ENCODE data around the gene BRAP.
"Not testable (repeated sequence)": the region's sequence is repeated elsewhere in the genome, so short reads cannot be mapped to it uniquely, and the experiment has no call there.

Gene BRAP

GRCh38 chr12:111673503-111673902 lies 12.3 kb downstream of the BRAP start:
- DNase-seq (ENCODE audit: low read depth in 2 of 2): no peak

- DNase-seq (ENCODE audit: low read depth in 2 of 2): no peak
These were observed 12.9 kb downstream of the BRAP start for GRCh38 chr12:111672822-111673381.

GRCh38 chr12:111664961-111665865 lies 20.5 kb downstream of the BRAP start:
- DNase-seq (ENCODE audit: low read depth in 2 of 2): no peak

GRCh38 chr12:111664499-111664898 lies 21.3 kb downstream of the BRAP start:
- no peak for DNase-seq (ENCODE audit: low read depth in 2 of 2)

GRCh38 chr12:111656016-111656415 lies 29.7 kb downstream of the BRAP start:
- no peak for DNase-seq (ENCODE audit: low read depth in 2 of 2)

- no peak for DNase-seq (ENCODE audit: low read depth in 2 of 2)
These were observed 30.4 kb downstream of the BRAP start for GRCh38 chr12:111655356-111655755.

GRCh38 chr12:111653596-111653995 lies 32.2 kb downstream of the BRAP start:
- DNase-seq (ENCODE audit: low read depth in 2 of 2): no peak

- not testable (repeated sequence) for DNase-seq (ENCODE audit: low read depth in 2 of 2)
These were observed 33.2 kb downstream of the BRAP start for GRCh38 chr12:111652530-111652929.

- DNase-seq (ENCODE audit: low read depth in 2 of 2): no peak
These were observed 34.8 kb downstream of the BRAP start for GRCh38 chr12:111650912-111651311.

GRCh38 chr12:111645433-111645832 lies 40.3 kb downstream of the BRAP start:
- DNase-seq (ENCODE audit: low read depth in 2 of 2): no peak

GRCh38 chr12:111643427-111643826 lies 42.3 kb downstream of the BRAP start:
- no peak for DNase-seq (ENCODE audit: low read depth in 2 of 2)

GRCh38 chr12:111642681-111643426 lies 42.9 kb downstream of the BRAP start:
- DNase-seq (ENCODE audit: low read depth in 2 of 2): no peak

- no peak for DNase-seq (ENCODE audit: low read depth in 2 of 2)
These were observed 45.2 kb downstream of the BRAP start for GRCh38 chr12:111640506-111640905.

- DNase-seq (ENCODE audit: low read depth in 2 of 2): no peak
These were observed 47.2 kb downstream of the BRAP start for GRCh38 chr12:111638556-111638955.

- no peak for DNase-seq (ENCODE audit: low read depth in 2 of 2)
These were observed 49.4 kb downstream of the BRAP start for GRCh38 chr12:111636209-111636945.

GRCh38 chr12:111635524-111635923 lies 50.2 kb downstream of the BRAP start:
- DNase-seq (ENCODE audit: low read depth in 2 of 2): no peak

- no peak for DNase-seq (ENCODE audit: low read depth in 2 of 2)
These were observed 57.1 kb downstream of the BRAP start for GRCh38 chr12:111628505-111629260.

- no peak for DNase-seq (ENCODE audit: low read depth in 2 of 2)
These were observed 59.5 kb downstream of the BRAP start for GRCh38 chr12:111626230-111626629.

- DNase-seq (ENCODE audit: low read depth in 2 of 2): no peak
These were observed 61.2 kb downstream of the BRAP start for GRCh38 chr12:111624540-111624939.

- DNase-seq (ENCODE audit: low read depth in 2 of 2): not testable (repeated sequence)
These were observed 67.9 kb downstream of the BRAP start for GRCh38 chr12:111617841-111618240.

GRCh38 chr12:111616177-111616623 lies 69.6 kb downstream of the BRAP start:
- DNase-seq (ENCODE audit: low read depth in 2 of 2): no peak

All from stimulated activated CD4-positive, alpha-beta T cell treated with anti-CD3 and anti-CD28 coated beads, Interleukin-4, amount 100 ng/mL, for 48 hours (primary cell).